Loucy (cell line): ENCODE data around the gene FAM241B.

Experiments used
- CTCF ChIP-seq: fragments of 200-600 bp; sonication (generic); conservative IDR thresholded peaks from 2 replicates; pipeline ENCODE4 v1.5.1; 2014; ENCODE audit warnings: mild to moderate bottlenecking, antibody characterized with exemption, low read length
- EZH2phosphoT487 ChIP-seq: fragments of 200-600 bp; IDR thresholded peaks from 2 replicates; pipeline ENCODE4 v1.6.1; 2018; ENCODE audit warnings: antibody characterized with exemption, mild to moderate bottlenecking, moderate library complexity, borderline replicate concordance

GRCh38 chr10:69653561-69653960 lies 23.5 kb downstream of the FAM241B start:
- TF ChIP-seq CTCF, result no peak
- TF ChIP-seq EZH2phosphoT487, result no peak
